ENCODE measurements around the gene TRIM65.

TRIM65 gene

DNA sequence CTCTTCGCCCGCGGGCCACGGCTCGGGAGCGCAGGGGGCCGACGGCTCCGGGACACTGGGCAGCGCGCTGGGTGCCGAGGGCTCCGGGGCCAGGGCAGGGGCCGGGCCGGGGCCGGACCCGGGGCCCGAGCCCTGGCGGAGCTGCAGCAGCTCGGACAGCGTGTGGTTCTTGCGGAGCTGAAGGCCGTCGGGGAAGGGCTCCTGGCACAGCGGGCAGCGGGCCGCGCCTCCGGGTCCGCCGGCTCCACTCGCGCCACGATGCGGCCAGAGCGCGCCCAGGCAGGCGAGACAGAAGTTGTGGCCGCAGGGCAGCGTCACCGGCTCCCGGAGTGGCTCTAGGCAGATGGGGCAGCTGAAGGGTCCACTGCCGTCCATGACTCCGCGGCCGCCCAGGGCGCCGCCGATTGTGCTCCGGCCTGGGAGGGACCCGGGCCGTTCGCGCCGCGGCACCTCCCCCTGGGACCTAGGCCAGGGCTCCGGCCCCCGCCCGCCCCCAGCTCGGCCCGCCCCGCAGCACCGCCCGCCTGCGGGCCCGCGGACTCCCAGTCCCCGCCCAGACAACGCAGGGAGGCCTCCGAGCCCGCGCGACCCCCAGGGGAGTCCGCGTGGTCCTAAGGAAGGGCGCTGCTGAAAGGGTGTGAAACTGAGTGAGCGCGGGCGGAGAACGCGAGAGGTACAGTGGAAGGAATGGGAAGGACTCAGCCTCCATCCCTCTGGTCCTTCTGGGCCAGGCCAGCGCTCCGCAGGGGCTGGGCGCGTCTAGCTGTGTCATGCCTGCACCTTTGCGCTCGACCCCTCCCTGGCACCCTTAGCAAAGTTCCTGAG lies 18.4 kb downstream of the TRIM65 start, which contains the start of gene TRIM47:
TSS of gene TRIM47 (minus strand) at position 408 of the 825 bp plus-strand sequence. CDS start at position 375, 33 bp downstream.
- DNase-seq (ENCODE audit: low read depth, low spot score): no peak
- TF ChIP-seq ZNF274 (IDR thresholded peaks at IDR 0.05; ENCODE audit: low read depth, low read length) (no peak), YY1 (IDR thresholded peaks at IDR 0.05; ENCODE audit: insufficient read depth, insufficient read length) (no peak), SUZ12 (IDR thresholded peaks at IDR 0.05; ENCODE audit: extremely low read depth, insufficient read depth, insufficient read length) (no peak)
- peak within 1 kb of the TSS; percentile 64 for H3K4me3 ChIP-seq (ENCODE audit: insufficient read length, low read depth)

DNA sequence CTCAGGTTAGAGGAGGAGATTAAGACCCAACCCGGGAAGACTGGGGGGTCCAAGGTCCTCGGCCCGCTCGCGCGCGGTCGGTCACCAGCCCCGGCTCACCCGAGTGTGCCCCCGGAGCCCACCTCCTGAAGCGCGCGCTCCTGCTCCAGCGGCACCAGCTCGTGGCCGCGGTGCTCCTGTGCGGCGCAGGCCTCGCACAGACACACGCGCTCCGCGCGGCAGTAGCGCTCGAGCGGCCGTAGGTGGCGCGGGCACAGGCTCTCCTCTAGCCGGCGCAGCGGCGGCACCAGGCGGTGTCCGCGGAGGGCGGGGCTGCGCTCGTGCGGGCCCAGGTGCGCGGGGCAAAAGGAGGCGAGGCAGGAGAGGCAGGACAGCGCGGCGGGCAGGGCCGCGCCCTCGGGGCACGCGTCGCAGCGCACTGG lies 19.0 kb downstream of the TRIM65 start:
- TF ChIP-seq SUZ12 (IDR thresholded peaks at IDR 0.05; ENCODE audit: extremely low read depth, insufficient read depth, insufficient read length) (no peak), YY1 (IDR thresholded peaks at IDR 0.05; ENCODE audit: insufficient read depth, insufficient read length) (no peak), ZNF274 (IDR thresholded peaks at IDR 0.05; ENCODE audit: low read depth, low read length) (no peak)
- Histone ChIP-seq H3K9ac (ENCODE audit: insufficient read length, low read depth) (peak overlapping the region; percentile 90), H3K36me3 (ENCODE audit: insufficient read depth, insufficient read length, low read length) (peaks cover 32% of the 10 kb centered on the region), H3K9me3 (ENCODE audit: insufficient read depth, low read length) (no peaks in the 10 kb centered on the region), H3K4me3 (ENCODE audit: insufficient read length, low read depth) (peak overlapping the region; percentile 64), H3K4me1 (ENCODE audit: insufficient read depth, insufficient read length) (peaks cover 18% of the 10 kb centered on the region), H3K27me3 (ENCODE audit: insufficient read depth, insufficient read length) (peaks cover 13% of the 10 kb centered on the region)
- no peak for DNase-seq (ENCODE audit: low read depth, low spot score)

More for the DNA sequence above, 18.4 kb downstream of the TRIM65 start, which contains the start of gene TRIM47:
- H3K36me3 ChIP-seq (ENCODE audit: insufficient read depth, insufficient read length, low read length): peaks cover 32% of the 10 kb centered on the region
- H3K4me1 ChIP-seq (ENCODE audit: insufficient read depth, insufficient read length): peaks cover 16% of the 10 kb centered on the region
- H3K9ac ChIP-seq (ENCODE audit: insufficient read length, low read depth): peak within 1 kb of the TSS; percentile 90
- peaks cover 13% of the 10 kb centered on the region for H3K27me3 ChIP-seq (ENCODE audit: insufficient read depth, insufficient read length)
- H3K9me3 ChIP-seq (ENCODE audit: insufficient read depth, low read length): no peaks in the 10 kb centered on the region

DNA sequence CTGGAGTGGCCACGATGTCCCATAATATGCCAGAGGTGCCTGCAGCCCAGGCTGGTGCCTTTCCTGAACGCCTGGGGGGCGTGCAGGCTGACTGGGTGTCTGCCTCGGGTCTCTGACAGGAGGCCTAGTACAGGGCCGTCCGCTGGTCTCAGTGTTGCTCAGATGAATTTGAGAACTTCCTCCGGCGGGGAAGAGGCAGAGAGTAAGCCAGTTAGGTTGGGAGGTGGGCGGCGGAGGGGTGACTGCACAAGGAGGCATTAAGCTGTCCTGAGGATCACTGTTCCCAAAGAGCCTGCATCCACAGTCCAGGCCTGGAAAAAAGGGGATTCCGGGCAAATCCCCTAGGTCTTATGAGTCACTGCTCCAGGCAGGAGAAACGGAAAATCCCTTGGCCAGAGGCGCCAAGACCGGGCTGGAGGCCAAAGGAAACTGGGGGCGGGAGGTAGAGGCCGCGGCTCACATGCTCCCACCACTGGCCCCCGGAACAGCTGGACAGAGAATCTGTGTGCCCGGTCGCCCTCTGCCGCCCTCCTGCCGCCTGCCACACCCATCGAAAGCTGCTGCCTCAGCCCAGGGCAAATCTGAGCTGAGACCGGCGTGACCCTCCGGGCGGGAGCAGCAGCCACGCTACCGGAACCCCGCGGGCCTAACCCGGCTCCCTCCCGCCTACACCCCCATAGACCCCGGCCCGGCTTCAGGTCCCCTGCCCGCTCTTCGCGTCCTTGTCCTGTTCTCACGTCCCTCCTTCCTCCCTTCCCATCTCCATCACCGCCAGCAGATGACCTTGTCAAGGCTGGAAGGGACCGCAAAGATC lies 19.6 kb downstream of the TRIM65 start:
- no peak for DNase-seq (ENCODE audit: low read depth, low spot score)
- H3K9ac ChIP-seq (ENCODE audit: insufficient read length, low read depth): peak overlapping the region; percentile 90
- H3K36me3 ChIP-seq (ENCODE audit: insufficient read depth, insufficient read length, low read length): peaks cover 32% of the 10 kb centered on the region
- peaks cover 13% of the 10 kb centered on the region for H3K27me3 ChIP-seq (ENCODE audit: insufficient read depth, insufficient read length)
- no peaks in the 10 kb centered on the region for H3K9me3 ChIP-seq (ENCODE audit: insufficient read depth, low read length)
- H3K4me1 ChIP-seq (ENCODE audit: insufficient read depth, insufficient read length): peaks cover 22% of the 10 kb centered on the region
- H3K4me3 ChIP-seq (ENCODE audit: insufficient read length, low read depth): peak overlapping the region; percentile 64
- TF ChIP-seq SUZ12 (IDR thresholded peaks at IDR 0.05; ENCODE audit: extremely low read depth, insufficient read depth, insufficient read length) (no peak), YY1 (IDR thresholded peaks at IDR 0.05; ENCODE audit: insufficient read depth, insufficient read length) (no peak), ZNF274 (IDR thresholded peaks at IDR 0.05; ENCODE audit: low read depth, low read length) (no peak)

DNA sequence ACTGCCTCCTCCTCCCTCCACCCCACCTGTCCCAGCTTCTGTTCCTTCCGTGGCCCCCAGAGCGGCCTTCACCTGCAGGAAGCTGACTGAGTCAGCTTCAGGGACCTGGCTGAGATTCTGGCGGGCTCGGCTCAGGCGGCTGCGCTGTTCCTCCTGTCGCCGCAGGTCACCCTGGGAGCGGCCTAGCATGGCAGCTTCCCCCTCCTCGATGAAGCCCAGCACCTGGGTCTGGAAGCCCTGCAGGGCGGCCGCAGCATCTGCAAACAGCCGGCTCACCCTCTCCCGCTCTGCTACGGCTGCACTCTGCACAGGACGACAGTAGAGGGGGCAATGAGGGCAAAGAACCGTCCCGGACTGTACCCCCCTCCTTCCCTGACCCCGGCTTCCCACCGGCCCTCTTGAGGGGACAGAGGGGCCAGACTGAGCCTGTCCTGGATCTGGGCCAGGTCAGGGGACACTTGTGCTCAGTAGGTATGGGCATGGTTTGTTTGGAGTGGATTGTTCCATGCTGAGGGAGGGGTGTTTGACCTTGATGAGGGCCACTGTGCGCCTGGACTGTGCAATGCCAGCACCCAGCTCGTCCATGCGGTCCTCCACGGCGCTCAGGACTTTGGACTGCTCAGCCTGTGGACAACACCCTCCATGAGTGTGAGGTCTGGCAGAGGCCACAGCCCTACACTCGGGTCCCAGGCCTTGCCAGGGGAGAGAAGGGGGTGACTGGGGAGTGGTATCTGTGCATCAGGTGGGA lies 20.4 kb downstream of the TRIM65 start:
- no peak for DNase-seq (ENCODE audit: low read depth, low spot score)
- H3K4me1 ChIP-seq (ENCODE audit: insufficient read depth, insufficient read length): peaks cover 22% of the 10 kb centered on the region
- peaks cover 32% of the 10 kb centered on the region for H3K36me3 ChIP-seq (ENCODE audit: insufficient read depth, insufficient read length, low read length)
- peak overlapping the region; percentile 64 for H3K4me3 ChIP-seq (ENCODE audit: insufficient read length, low read depth)
- H3K9ac ChIP-seq (ENCODE audit: insufficient read length, low read depth): peak overlapping the region; percentile 90
- H3K9me3 ChIP-seq (ENCODE audit: insufficient read depth, low read length): no peaks in the 10 kb centered on the region
- peaks cover 13% of the 10 kb centered on the region for H3K27me3 ChIP-seq (ENCODE audit: insufficient read depth, insufficient read length)
- TF ChIP-seq ZNF274 (IDR thresholded peaks at IDR 0.05; ENCODE audit: low read depth, low read length): no peak
- no peak for TF ChIP-seq SUZ12 (IDR thresholded peaks at IDR 0.05; ENCODE audit: extremely low read depth, insufficient read depth, insufficient read length)
- TF ChIP-seq YY1 (IDR thresholded peaks at IDR 0.05; ENCODE audit: insufficient read depth, insufficient read length): no peak

DNA sequence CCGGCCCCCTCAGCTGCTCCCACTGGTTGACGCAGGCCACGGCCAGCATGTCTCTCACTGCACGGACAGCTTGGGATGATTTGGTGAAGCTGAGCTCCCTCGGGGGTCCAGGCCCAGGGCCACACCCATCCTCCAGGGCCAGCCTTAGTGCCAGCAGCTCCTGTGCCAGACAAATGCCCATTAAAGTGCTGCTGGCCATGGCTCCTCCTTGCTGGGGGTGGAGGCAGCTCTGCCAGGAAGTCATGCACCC lies 20.9 kb downstream of the TRIM65 start:
- H3K4me1 ChIP-seq (ENCODE audit: insufficient read depth, insufficient read length): peaks cover 22% of the 10 kb centered on the region
- H3K4me3 ChIP-seq (ENCODE audit: insufficient read length, low read depth): no peak overlapping the region

DNA sequence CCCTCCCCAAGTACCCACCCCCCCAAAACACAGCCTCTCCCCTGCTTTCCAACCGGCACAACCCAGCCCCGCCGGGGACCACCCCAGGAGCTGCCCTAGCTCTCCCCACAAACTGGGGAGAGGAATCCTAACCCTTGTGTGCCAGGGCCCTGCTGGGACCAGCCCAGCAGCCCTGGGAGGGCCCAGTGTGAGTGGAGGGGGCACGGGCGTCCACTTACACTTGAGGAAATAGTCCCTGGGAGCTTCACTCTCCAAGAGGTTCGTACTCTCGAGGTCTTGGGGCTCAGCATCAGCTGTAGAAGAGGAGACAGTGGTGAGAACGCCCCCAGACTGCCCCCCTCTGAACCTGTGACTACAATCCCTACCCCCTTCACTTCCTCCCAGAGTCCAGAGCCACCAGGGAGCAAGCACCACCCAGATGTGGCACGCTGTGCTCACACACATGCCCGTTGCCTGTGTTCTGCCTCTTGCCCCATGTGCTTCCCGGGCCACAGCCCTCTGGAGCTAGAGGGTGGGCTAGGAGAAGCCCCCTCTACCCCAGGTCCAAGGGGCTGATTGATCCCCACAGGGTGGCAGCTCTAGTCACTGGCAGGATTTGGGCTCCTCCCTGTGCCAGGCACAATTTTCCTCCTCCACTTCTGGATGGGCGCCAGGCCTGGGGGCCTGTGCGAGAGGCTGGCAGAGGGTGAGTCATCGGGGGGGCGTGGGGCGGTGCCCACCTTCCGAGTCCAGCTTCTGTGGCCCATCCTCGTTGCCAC lies 21.4 kb downstream of the TRIM65 start:
- Histone ChIP-seq H3K36me3 (ENCODE audit: insufficient read depth, insufficient read length, low read length) (peaks cover 32% of the 10 kb centered on the region), H3K27me3 (ENCODE audit: insufficient read depth, insufficient read length) (peaks cover 13% of the 10 kb centered on the region), H3K4me1 (ENCODE audit: insufficient read depth, insufficient read length) (peaks cover 22% of the 10 kb centered on the region), H3K4me3 (ENCODE audit: insufficient read length, low read depth) (no peak overlapping the region), H3K9me3 (ENCODE audit: insufficient read depth, low read length) (no peaks in the 10 kb centered on the region), H3K9ac (ENCODE audit: insufficient read length, low read depth) (peak overlapping the region; percentile 61)
- TF ChIP-seq YY1 (IDR thresholded peaks at IDR 0.05; ENCODE audit: insufficient read depth, insufficient read length) (no peak), ZNF274 (IDR thresholded peaks at IDR 0.05; ENCODE audit: low read depth, low read length) (no peak), SUZ12 (IDR thresholded peaks at IDR 0.05; ENCODE audit: extremely low read depth, insufficient read depth, insufficient read length) (no peak)
- DNase-seq (ENCODE audit: low read depth, low spot score): no peak

More for the DNA sequence above, 20.9 kb downstream of the TRIM65 start:
- peaks cover 13% of the 10 kb centered on the region for H3K27me3 ChIP-seq (ENCODE audit: insufficient read depth, insufficient read length)
- no peaks in the 10 kb centered on the region for H3K9me3 ChIP-seq (ENCODE audit: insufficient read depth, low read length)
- H3K9ac ChIP-seq (ENCODE audit: insufficient read length, low read depth): peak overlapping the region; percentile 61
- TF ChIP-seq SUZ12 (IDR thresholded peaks at IDR 0.05; ENCODE audit: extremely low read depth, insufficient read depth, insufficient read length): no peak
- no peak for TF ChIP-seq YY1 (IDR thresholded peaks at IDR 0.05; ENCODE audit: insufficient read depth, insufficient read length)
- TF ChIP-seq ZNF274 (IDR thresholded peaks at IDR 0.05; ENCODE audit: low read depth, low read length): no peak
- DNase-seq (ENCODE audit: low read depth, low spot score): no peak
- peaks cover 32% of the 10 kb centered on the region for H3K36me3 ChIP-seq (ENCODE audit: insufficient read depth, insufficient read length, low read length)
